ENCODE results near the gene TNIK. TPM values are rescaled to one million over a fixed set of nuclear protein-coding genes. Genes with fewer than 3 reads are reported as not detected.
"Not testable (repeated sequence)": the region's sequence is repeated elsewhere in the genome, so short reads cannot be mapped to it uniquely, and the experiment has no call there.

The TNIK gene
- total and polyA plus RNA-seq, 4 donors: 3.7 to 9.8 (median 5.2) TPM

- H3K4me3 ChIP-seq (ENCODE audit: low read depth in 1 of 3, low read length in 3 of 3): no peak overlapping the region
- H3K36me3 ChIP-seq (ENCODE audit: control insufficient read depth in 4 of 4, insufficient read depth in 3 of 4, low read depth in 1 of 4, low read length in 3 of 4): no peaks in the 10 kb centered on the region
- H3K9me3 ChIP-seq (ENCODE audit: control insufficient read depth in 4 of 4, low read length in 3 of 4): no peaks in the 10 kb centered on the region
- no peaks in the 10 kb centered on the region for H3K27me3 ChIP-seq (ENCODE audit: control insufficient read depth in 4 of 4, insufficient read depth in 4 of 4, low read length in 3 of 4)
- no peak for DNase-seq (ENCODE audit: low spot score)
- H3K27ac ChIP-seq (ENCODE audit: low read depth in 1 of 2, low read length in 2 of 2): no peak overlapping the region
- H3K9ac ChIP-seq (ENCODE audit: low read depth in 1 of 2, low read length in 2 of 2): no peak overlapping the region
- WGBS: 96% methylated on average over 2 of the region's 2 CpGs
- TF ChIP-seq SP1 (IDR thresholded peaks at IDR 0.05) (no peak), HNF4G (IDR thresholded peaks at IDR 0.05) (no peak), ZBTB33 (IDR thresholded peaks at IDR 0.05) (no peak), FOXA2 (IDR thresholded peaks at IDR 0.05) (no peak), MAX (IDR thresholded peaks at IDR 0.05) (no peak), ATF3 (IDR thresholded peaks at IDR 0.05) (no peak), HNF4A (conservative IDR thresholded peaks at IDR 0.05) (no peak), FOXA1 (IDR thresholded peaks at IDR 0.05) (no peak), CTCF (IDR thresholded peaks at IDR 0.05; ENCODE audit: low read depth, low read length, missing input control) (no peak), NR2F2 (IDR thresholded peaks at IDR 0.05) (no peak), JUND (IDR thresholded peaks at IDR 0.05) (no peak), YY1 (IDR thresholded peaks at IDR 0.05) (no peak)
- H3K4me1 ChIP-seq (ENCODE audit: control insufficient read depth in 4 of 4, insufficient read depth in 4 of 4, low read length in 3 of 4): no peaks in the 10 kb centered on the region
Measured at GRCh38 chr3:171242170-171242569, 218.0 kb downstream of the TNIK start.

- not testable (repeated sequence) for H3K27ac ChIP-seq (ENCODE audit: low read depth in 1 of 2, low read length in 2 of 2); H3K36me3 ChIP-seq (ENCODE audit: control insufficient read depth in 4 of 4, insufficient read depth in 3 of 4, low read depth in 1 of 4, low read length in 3 of 4); DNase-seq (ENCODE audit: low spot score); H3K4me3 ChIP-seq (ENCODE audit: low read depth in 1 of 3, low read length in 3 of 3); H3K9ac ChIP-seq (ENCODE audit: low read depth in 1 of 2, low read length in 2 of 2); H3K4me1 ChIP-seq (ENCODE audit: control insufficient read depth in 4 of 4, insufficient read depth in 4 of 4, low read length in 3 of 4); H3K27me3 ChIP-seq (ENCODE audit: control insufficient read depth in 4 of 4, insufficient read depth in 4 of 4, low read length in 3 of 4); H3K9me3 ChIP-seq (ENCODE audit: control insufficient read depth in 4 of 4, low read length in 3 of 4)
- WGBS: 99% methylated on average over 2 of the region's 2 CpGs
Measured at GRCh38 chr3:171241655-171242054, 218.6 kb downstream of the TNIK start.

- no peaks in the 10 kb centered on the region for H3K4me1 ChIP-seq (ENCODE audit: control insufficient read depth in 4 of 4, insufficient read depth in 4 of 4, low read length in 3 of 4)
- 95% methylated on average over 3 of the region's 3 CpGs for WGBS
- no peak for DNase-seq (ENCODE audit: low spot score)
- no peaks in the 10 kb centered on the region for H3K9me3 ChIP-seq (ENCODE audit: control insufficient read depth in 4 of 4, low read length in 3 of 4)
- H3K9ac ChIP-seq (ENCODE audit: low read depth in 1 of 2, low read length in 2 of 2): no peak overlapping the region
- no peak overlapping the region for H3K27ac ChIP-seq (ENCODE audit: low read depth in 1 of 2, low read length in 2 of 2)
- H3K4me3 ChIP-seq (ENCODE audit: low read depth in 1 of 3, low read length in 3 of 3): no peak overlapping the region
- no peaks in the 10 kb centered on the region for H3K36me3 ChIP-seq (ENCODE audit: control insufficient read depth in 4 of 4, insufficient read depth in 3 of 4, low read depth in 1 of 4, low read length in 3 of 4)
- TF ChIP-seq NR2F2 (IDR thresholded peaks at IDR 0.05) (no peak), CTCF (IDR thresholded peaks at IDR 0.05; ENCODE audit: low read depth, low read length, missing input control) (no peak), YY1 (IDR thresholded peaks at IDR 0.05) (no peak), ATF3 (IDR thresholded peaks at IDR 0.05) (no peak), SP1 (IDR thresholded peaks at IDR 0.05) (no peak), FOXA1 (IDR thresholded peaks at IDR 0.05) (no peak), REST (IDR thresholded peaks at IDR 0.05) (no peak), ZBTB33 (IDR thresholded peaks at IDR 0.05) (no peak), TAF1 (conservative IDR thresholded peaks at IDR 0.05) (no peak), RXRA (IDR thresholded peaks at IDR 0.05) (no peak), HNF4G (IDR thresholded peaks at IDR 0.05) (no peak)
- no peaks in the 10 kb centered on the region for H3K27me3 ChIP-seq (ENCODE audit: control insufficient read depth in 4 of 4, insufficient read depth in 4 of 4, low read length in 3 of 4)
Measured at GRCh38 chr3:171240504-171240835, 219.7 kb downstream of the TNIK start.
